NCI-H1417 (cell line): Measurements from ENCODE around the gene WRNIP1.

ENCODE experiments used
- DNase-seq, 3 experiments: peaks; one replicate each; lab custom pipeline; 2025; lab: John Stamatoyannopoulos, UW

Gene WRNIP1

DNA sequence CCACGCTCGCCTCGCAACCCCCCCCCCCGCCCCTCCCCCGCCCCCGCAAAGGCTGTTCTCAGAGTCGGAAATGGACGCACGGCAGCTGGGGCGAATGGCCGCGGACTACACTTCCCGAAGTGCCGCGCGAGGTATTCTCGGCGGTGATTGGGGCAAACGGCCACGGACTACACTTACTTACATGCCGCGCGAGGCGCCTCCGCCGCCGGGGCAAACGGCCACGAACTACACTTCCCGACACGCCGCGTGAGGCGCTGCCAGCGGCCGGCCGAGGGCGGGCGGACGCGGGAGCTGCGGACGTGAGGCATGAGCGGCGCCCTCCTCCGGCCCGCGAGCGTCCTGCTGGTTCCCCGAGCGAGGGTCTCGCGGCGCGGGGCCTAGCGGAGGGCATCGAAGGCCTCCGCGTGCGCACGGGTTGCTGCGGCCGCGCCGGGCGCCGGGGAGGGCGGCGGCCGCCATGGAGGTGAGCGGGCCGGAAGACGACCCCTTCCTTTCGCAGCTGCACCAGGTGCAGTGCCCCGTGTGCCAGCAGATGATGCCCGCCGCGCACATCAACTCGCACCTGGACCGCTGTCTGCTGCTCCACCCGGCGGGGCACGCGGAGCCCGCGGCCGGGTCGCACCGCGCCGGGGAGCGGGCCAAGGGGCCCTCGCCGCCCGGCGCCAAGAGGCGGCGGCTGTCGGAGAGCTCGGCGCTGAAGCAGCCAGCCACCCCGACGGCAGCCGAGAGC lies at the start of gene WRNIP1:
WRNIP1 (plus strand) TSS at position 228 of the 730 bp plus-strand sequence; CDS start at position 458, 230 bp downstream.
- peak; percentile 98 to 99 (median 99) for DNase-seq

DNA sequence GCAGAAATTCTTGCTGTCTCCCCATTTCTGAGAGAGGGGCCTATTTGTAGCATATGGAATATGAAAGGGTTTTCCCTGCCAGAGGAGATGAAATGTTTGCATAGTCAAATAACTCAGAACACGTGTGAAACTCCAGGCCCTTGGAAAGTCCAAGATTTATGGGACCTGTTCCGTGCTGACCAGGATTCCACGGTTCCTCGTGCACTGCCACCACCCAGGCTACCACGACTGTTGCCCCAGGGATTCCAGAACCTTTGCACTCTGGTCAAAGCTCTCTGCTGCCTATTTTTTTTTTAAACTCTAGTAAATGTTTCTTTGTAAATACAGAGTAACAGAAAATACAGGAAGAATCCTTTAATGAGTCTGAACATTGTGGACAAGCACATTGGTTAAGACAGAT lies 49.5 kb upstream of the WRNIP1 start:
- DNase-seq = no peak

DNA sequence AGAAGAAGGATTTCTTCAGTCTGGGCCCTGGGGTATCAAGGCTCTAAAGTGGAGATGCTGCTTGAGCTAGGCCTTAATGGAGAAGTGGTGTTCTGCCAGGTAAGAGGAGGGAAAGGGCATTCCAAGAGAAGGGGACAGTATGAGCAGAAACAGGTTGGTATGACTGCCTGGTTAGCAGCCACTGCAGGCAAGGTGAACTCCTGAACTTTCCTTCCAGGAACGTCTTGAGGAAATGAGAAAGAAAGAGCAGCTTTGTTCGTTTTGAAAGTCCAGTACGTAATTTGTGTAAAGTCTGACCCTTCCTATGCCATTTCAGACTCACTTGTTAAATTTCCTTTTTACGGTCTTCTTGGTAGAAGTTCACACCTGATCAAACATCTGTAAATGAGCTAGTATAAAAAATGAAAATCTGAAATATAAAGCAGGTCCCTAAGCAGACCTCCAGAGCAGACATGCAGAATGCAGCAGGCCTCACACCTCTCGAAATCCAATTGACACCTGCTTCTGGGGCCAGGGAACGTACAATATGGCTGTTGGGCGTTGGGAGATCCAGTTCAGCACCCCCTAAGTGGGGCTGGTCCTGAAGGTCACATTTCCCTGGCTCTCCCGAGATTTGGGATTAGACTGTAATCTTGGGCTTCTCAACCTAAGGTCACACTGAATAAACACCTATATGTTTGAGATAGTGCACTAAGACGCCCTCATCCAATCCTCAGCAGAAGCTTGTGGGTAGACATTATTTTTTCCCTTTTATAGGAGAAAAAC lies 48.1 kb upstream of the WRNIP1 start:
- no peak for DNase-seq

DNA sequence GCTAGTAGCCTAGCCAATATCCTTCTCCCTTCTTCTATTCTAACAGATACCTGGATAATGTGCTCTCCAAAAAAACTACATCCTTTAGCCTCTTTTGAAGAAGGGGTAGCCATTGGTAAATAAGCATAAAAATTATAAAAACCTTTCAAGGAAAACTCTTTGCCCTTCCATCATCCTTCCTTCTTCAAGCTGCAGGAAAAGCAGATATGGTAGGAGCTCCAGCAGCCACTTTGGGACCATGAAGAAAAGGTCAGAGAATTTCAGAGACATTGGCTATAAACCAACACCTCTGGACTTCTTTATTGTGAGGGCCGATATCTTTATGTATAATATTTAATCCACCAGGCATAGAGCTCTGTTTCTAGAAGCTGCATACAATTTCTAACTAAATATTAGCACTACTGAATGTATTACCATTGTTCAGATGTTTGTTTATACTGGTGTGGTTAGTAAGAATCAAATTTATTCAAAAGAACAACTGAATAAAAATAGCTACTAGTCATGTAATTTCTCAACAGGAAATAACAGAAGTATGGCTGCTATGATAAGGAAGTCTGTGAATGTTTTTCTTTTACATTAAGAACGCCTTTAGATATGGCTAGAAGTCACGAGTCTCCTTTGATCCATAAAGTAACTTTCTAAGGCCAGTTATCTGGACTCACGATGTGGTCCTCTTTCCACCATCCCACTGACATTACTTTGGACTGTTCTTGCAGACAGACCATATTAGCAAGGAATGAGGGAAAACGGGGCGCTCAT lies 46.7 kb upstream of the WRNIP1 start:
- DNase-seq = no peak

- DNase-seq = no peak
Measured at GRCh38 chr6:2719093-2719455, 46.1 kb upstream of the WRNIP1 start.

DNA sequence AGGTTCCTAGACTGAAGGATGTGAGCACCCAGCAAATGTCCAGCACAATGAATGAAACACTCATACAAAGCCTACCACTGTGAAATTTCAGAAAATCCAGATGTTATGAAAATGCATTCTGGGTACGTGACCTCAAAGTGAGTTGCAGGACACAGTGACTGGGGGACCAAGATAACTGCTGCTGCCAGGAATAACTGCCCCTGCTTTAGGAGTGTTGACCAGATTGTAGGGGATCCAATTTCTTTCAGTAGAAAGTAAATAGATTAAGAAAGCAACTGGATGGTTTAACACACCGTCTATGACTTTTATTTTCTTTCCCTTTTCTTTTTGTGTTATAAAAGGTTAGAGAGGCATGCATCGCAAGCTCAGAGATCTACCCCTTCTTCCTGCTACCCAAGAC lies 44.0 kb upstream of the WRNIP1 start:
- DNase-seq = no peak

DNA sequence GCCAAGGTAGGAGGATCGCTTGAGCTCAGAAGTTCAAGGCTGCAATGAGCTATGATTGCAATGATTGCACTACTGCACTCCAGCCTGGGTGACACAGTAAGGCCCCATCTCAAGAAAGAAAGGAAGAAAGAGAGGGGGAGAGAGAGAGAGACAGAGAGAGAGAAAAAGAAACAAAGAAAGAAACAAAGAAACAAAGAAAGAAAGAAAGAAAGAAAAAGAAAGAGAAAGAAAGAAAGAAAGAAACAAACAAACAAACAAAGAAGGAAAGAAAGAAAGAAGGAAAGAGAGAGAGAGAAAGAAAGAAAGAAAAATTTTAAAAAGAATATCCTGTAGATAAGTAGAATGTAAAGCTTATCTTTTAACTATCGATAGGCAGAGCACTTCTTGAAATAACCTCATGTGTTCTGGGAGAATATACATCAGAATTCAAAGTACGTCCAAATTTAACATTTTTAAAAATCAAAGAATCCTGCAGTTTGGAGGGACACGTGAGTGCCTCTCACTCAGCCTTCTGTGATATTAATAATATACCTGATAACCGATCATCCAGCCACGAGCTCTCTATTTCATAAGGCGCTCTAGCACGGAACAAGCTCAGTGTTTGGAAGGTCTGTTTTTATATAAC lies 39.7 kb upstream of the WRNIP1 start:
- no peak for DNase-seq

DNA sequence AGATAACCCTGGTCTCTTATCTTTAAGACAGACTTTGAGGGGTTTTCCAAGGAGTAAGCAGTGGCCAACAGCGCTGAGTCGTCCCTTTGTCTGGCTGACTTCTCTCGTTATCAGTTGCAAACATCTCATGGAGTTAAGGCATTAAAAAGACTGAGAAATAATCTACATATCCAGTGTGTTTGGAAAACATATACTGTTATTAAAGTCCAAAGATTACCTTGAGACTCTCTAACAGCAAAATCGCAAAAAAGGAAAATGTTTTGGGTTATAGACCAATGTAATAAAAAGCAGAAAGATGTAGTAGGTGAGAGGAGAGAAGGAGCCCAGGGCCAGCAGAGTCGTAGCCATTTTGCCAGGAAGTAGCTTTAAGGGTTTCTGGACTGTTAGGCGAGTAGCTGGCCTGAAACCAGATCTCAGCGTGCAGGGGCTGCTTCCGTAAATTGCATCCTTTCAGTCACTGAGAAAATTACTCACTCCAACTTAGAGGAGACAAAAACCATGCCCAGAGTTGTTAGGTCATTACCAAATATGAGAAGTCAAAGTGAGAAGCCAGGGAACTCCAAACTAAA lies 39.1 kb upstream of the WRNIP1 start:
- DNase-seq = no peak

DNA sequence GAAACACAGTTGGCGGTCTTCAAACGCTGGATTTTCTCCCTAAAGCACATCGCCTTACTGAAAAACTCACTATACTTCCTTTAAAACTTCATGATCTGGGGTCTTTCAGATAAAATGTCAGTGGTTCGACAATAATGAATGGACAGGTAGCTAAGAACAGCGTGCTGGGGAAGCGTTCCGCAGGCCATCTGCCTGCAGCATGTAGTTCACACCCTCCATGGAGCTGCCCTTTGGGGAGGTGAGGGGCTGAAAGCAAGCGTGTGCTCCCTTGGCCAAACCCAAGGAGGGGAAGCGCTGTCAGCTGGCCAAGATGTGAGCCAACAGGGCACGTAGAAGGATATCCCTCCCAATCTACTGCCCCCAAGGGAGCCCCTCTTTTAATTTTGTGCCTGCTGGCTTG lies 35.3 kb upstream of the WRNIP1 start:
- no peak for DNase-seq

DNA sequence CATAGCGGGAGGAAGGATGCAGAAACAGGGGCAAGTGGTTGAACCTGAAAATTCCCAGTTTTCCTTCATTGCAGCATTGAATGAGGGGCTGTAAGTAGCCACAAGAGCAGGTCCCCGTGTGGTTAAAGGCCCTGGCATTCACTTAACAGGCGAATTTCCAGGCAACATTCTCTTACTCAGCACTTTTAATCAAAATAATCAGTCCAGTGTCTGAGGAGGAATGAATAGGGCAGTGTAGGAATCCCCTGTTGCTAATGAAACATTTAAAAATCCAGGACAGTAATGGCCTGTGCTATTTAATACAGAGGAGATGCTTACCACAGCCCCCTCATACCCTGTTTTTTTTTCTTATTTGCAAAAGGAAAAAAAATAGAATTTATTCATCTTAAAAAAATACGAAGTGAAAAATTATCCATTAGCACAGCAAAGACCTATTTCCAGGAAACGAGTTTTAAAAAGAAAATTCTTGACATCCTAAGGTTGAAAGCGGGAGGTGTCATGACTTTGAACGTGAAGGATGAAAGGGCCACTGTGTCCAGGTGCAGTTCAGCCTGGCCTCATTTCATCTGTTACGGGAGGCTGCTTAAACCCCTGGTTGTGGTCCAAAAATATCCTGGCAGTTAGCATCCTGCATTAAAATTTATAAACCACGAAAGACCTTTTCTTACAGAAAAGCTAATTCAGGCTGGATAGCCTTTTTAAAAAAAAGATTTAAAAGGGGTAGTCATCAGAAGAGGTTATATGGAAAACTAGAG lies 34.7 kb upstream of the WRNIP1 start:
- DNase-seq = no peak

GRCh38 chr6:2731281-2731909 lies 33.8 kb upstream of the WRNIP1 start:
- DNase-seq = no peak

DNA sequence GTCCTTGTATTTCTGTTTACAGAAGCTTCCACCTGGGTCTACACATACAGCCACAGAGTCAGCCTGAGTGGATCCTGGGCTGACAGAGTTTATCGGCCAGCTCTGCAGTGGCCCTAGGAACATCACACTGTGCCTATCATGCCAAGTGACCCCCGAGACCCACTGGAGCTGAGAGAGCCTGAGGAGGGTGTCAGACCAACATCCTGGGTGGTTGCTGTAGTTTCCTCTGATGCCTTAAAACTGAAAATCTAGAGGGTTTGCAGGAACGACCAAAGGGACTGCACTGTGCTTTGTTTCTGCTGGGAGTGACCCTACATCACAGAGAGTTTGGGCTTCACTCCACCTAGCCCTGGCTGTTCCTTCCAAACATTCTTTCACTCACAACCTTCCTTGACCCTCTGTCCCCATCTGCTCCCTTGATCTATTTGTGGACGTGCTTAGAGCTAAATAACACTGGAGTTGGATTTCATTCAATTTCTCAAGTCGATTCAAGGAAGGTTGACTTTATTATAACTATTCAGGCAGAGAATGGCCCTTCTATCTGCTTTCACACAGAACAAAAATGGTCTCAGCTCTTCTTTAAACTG lies 32.6 kb upstream of the WRNIP1 start:
- no peak for DNase-seq

- DNase-seq = no peak
Measured at GRCh38 chr6:2733324-2733723, 31.9 kb upstream of the WRNIP1 start.

- no peak for DNase-seq
Measured at GRCh38 chr6:2733736-2734480, 31.3 kb upstream of the WRNIP1 start.

- no peak for DNase-seq
Measured at GRCh38 chr6:2734488-2735166, 30.6 kb upstream of the WRNIP1 start.

- DNase-seq = no peak
Measured at GRCh38 chr6:2737885-2738284, 27.3 kb upstream of the WRNIP1 start.

DNA sequence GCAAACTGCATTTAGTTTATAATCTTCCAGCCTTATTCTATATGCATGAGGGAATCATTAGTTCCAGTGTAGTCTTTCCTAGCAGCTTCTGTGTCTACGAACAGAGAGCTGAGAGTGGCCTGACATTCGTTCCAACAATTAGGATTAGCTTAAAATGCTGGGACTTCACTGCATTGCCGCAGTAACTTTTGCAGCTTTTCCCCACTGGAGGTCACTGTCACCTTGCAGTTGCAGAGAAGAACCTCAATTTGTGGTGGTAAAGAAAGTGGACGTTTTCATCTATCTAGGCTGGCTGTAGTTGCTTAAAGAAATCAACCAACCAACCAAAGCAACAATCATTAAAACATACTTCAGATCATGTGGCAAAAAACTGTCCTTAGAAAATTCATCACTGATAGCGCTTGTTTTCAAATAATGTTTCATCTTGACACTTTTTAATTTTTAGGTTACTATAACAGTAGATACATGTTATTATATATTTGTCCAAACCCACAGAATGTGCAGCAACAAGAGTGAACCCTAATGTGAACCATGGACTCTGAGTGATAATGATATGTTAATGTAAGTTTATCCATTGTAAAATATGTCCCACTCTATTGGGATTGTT lies 26.7 kb upstream of the WRNIP1 start:
- DNase-seq = peak; percentile 38 to 80 (median 48)

DNA sequence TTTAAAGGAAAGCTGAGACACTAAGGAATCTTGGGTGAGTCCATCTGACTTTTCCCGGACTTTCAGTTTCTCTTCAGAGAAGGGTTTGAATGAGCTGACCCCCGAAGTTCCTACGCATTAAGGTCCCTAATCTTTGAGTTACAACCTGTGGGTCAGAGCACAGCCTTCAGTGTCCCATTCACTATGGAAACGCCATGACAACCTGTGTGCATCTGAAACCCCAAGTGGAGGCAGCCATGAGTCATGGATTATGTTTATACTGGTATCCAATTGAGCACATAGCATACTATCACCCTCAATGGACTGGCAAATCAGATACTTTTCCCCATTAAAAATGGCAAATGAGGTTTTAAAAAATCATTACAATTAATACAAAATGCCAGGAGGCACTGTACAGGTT lies 25.9 kb upstream of the WRNIP1 start:
- peak in 1 of 3 experiments; percentile 29 for DNase-seq

- DNase-seq = no peak
Measured at GRCh38 chr6:2740581-2740980, 24.6 kb upstream of the WRNIP1 start.
